Articular chondrocyte of knee joint (primary cell): ENCODE measurements around the gene CLCN4. TPM values are rescaled to one million over a fixed set of nuclear protein-coding genes. Genes with fewer than 3 reads are reported as not detected.

Experiments
- total RNA-seq: library from RNA; depleted of rRNA; stranded (reverse); fragments of >200 nt; gene quantifications from 2 replicates; pipeline ENCODE4 v1.2.3, GENCODE V29; 2012

The CLCN4 gene
- 6.5 and 7.1 TPM in 2 replicates for total RNA-seq

GRCh38 chrX:10156199-10157031 lies at the start of gene CLCN4:
Gene CLCN4, plus strand, starts transcription at chrX:10156975. Its CDS starts 28,058 bp downstream, at chrX:10185033.

Other genes with a start within 250 kb of the CLCN4 start
- gene CLDN34, start 189.6 kb upstream of the CLCN4 start, total RNA-seq: not detected in 2 replicates